ENCODE data around the gene SOWAHA. TPM values are rescaled to one million over a fixed set of nuclear protein-coding genes. Genes with fewer than 3 reads are reported as not detected.

The SOWAHA gene
- total RNA-seq, 2 donors from 2014 or later = 0.63 to 0.68 TPM

DNA sequence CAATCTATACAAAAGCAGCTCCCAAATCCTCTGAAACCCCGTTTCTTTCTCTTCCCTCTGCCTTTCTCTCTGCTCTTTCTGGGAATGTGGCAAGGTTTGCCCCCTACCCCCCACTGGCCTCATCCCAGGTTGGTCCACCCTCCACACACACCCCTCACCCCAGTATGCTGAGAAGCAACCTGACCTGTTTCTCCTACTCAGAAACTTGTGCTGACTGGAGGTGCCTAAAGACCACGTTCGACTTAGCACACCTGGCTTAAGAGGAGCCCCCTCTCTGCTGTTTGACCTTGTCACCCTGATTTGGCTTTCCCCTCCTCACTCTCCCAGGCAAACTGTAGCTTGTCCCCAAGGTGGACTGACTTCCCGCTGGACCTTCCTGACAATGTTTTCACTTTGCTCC is 35.0 kb upstream of the SOWAHA start:
- H3K4me3 ChIP-seq = peak overlapping the region; percentile 82
- no peak for ATAC-seq (ENCODE audit: insufficient number of reproducible peaks, low FRiP score, low read depth)

DNA sequence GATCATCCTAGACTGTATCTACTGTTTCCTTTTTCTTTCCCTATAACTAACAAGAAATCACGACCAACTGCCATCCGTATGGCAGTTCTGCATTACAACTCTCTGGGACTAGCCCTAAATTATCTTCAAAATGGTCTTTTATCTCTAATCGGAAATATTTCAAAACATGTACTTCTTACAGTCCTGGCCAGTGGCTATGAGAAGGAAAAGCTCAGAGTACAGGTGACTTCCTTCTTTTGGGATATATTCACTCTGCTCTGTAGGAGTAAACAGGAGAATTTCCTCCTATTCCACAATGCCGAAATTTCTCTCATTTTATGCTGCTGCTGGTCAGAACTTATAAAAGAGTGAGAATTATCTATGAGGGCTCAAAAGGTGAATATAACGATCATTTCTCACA is 34.2 kb upstream of the SOWAHA start:
- TF ChIP-seq, protein P1, sequence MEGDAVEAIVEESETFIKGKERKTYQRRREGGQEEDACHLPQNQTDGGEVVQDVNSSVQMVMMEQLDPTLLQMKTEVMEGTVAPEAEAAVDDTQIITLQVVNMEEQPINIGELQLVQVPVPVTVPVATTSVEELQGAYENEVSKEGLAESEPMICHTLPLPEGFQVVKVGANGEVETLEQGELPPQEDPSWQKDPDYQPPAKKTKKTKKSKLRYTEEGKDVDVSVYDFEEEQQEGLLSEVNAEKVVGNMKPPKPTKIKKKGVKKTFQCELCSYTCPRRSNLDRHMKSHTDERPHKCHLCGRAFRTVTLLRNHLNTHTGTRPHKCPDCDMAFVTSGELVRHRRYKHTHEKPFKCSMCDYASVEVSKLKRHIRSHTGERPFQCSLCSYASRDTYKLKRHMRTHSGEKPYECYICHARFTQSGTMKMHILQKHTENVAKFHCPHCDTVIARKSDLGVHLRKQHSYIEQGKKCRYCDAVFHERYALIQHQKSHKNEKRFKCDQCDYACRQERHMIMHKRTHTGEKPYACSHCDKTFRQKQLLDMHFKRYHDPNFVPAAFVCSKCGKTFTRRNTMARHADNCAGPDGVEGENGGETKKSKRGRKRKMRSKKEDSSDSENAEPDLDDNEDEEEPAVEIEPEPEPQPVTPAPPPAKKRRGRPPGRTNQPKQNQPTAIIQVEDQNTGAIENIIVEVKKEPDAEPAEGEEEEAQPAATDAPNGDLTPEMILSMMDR (IDR thresholded peaks at IDR 0.05) = no peak
- DNase-seq (ENCODE audit: low spot score) = no peak
- peaks cover 18 to 63% of the 10 kb centered on the region in 2 donors for H3K4me1 ChIP-seq (ENCODE audit: control insufficient read depth in 1 of 2, low read depth in 2 of 2)
- no peaks in the 10 kb centered on the region for H3K27me3 ChIP-seq (replicated peaks; ENCODE audit: insufficient read depth)
- ATAC-seq (ENCODE audit: insufficient number of reproducible peaks, low FRiP score, low read depth) = no peak
- no peaks in the 10 kb centered on the region for H3K9me3 ChIP-seq
- H3K4me3 ChIP-seq = peak overlapping the region; percentile 82
- no peaks in the 10 kb centered on the region for H3K36me3 ChIP-seq
- H3K27ac ChIP-seq = peak overlapping the region; percentile 85 to 91

More for the DNA sequence above, 35.0 kb upstream of the SOWAHA start:
- Histone ChIP-seq H3K27me3 (replicated peaks; ENCODE audit: insufficient read depth) (no peaks in the 10 kb centered on the region), H3K27ac (peak overlapping the region; percentile 85 to 91), H3K4me1 (ENCODE audit: control insufficient read depth in 1 of 2, low read depth in 2 of 2) (peaks cover 25 to 63% of the 10 kb centered on the region in 2 donors), H3K9me3 (no peaks in the 10 kb centered on the region), H3K36me3 (no peaks in the 10 kb centered on the region)
- DNase-seq (ENCODE audit: low spot score) = no peak
- TF ChIP-seq, protein P1 (IDR thresholded peaks at IDR 0.05) = no peak

DNA sequence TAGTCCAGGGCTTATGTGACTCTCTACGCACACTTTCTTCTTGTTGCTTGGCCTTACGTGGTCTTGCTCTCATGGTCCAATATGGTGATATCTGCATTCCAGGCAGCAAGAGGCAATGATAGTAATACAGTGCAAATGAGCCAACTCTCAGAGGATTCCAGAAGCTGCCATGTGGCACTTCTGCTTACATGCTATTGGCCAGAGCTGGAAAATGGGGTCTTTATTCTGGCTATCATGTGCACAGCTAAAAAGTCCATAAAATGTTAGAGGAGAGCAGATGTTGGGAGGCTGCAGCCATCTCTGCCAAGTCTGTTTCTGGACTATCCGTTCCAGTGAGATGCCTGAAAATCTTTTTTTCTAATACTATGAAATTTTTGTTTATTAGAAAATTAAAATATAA is 33.1 kb upstream of the SOWAHA start:
- DNase-seq (ENCODE audit: low spot score) = no peak
- Histone ChIP-seq H3K4me3 (no peak overlapping the region), H3K9me3 (no peaks in the 10 kb centered on the region), H3K4me1 (ENCODE audit: control insufficient read depth in 1 of 2, low read depth in 2 of 2) (peaks cover 16 to 55% of the 10 kb centered on the region in 2 donors), H3K27ac (no peak overlapping the region), H3K36me3 (no peaks in the 10 kb centered on the region), H3K27me3 (replicated peaks; ENCODE audit: insufficient read depth) (no peaks in the 10 kb centered on the region)
- no peak for ATAC-seq (ENCODE audit: insufficient number of reproducible peaks, low FRiP score, low read depth)
- TF ChIP-seq, protein P1 (IDR thresholded peaks at IDR 0.05) = no peak

DNA sequence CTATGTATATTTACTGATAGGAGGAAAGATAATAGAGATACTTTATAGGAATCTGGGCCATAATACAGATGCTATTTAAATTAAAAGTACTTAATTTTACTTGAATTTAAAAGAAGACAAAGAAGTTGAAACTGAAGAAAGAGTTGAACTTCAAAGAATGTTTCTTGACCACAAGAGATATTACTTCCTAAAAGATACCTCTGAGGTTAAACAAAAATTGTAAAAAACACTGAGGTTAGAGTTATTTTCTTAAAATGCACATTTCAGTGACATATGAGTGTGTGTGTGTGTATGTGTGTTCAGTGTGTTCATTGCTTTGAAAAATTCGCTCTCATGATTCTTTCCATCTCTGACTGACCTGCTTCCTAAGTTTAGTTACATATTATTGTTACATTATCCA is 32.5 kb upstream of the SOWAHA start:
- no peak for DNase-seq (ENCODE audit: low spot score)
- Histone ChIP-seq H3K36me3 (no peaks in the 10 kb centered on the region), H3K27ac (no peak overlapping the region), H3K9me3 (no peaks in the 10 kb centered on the region), H3K4me3 (no peak overlapping the region), H3K27me3 (replicated peaks; ENCODE audit: insufficient read depth) (no peaks in the 10 kb centered on the region), H3K4me1 (ENCODE audit: control insufficient read depth in 1 of 2, low read depth in 2 of 2) (peaks cover 20 to 54% of the 10 kb centered on the region in 2 donors)
- TF ChIP-seq, protein P1 (IDR thresholded peaks at IDR 0.05) = no peak
- ATAC-seq (ENCODE audit: insufficient number of reproducible peaks, low FRiP score, low read depth) = no peak

DNA sequence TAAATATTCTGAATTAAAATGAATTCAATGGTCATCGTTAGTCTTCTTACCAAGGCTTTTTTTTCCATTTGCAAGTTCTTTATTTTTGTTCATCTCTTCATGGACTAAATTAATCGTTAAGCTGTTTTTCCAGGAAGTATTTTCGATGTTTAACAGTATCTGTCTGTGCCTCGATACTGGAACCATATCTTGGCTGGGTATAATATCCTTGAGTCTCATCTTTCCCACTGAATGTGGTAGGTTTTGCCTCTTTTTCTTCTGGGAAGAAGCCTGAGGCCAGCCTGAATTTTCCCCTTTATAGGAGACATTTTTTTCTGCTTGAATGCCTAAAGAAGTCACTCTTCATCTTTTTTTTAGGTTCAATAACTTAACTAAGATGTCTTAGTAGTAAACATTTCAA is 32.1 kb upstream of the SOWAHA start:
- H3K27me3 ChIP-seq (replicated peaks; ENCODE audit: insufficient read depth) = no peaks in the 10 kb centered on the region
- peaks cover 19 to 54% of the 10 kb centered on the region in 2 donors for H3K4me1 ChIP-seq (ENCODE audit: control insufficient read depth in 1 of 2, low read depth in 2 of 2)
- no peaks in the 10 kb centered on the region for H3K36me3 ChIP-seq
- no peak overlapping the region for H3K4me3 ChIP-seq
- H3K27ac ChIP-seq = no peak overlapping the region
- ATAC-seq (ENCODE audit: insufficient number of reproducible peaks, low FRiP score, low read depth) (no peak), DNase-seq (ENCODE audit: low spot score) (no peak)
- no peaks in the 10 kb centered on the region for H3K9me3 ChIP-seq
- TF ChIP-seq, protein P1 (IDR thresholded peaks at IDR 0.05) = no peak

All from thoracic aorta (tissue), 2 donors.